GM19239 (cell line): ENCODE results near the gene RRBP1.

Experiments used
- DNase-seq: peaks from one replicate; pipeline ENCODE4 v3.0.0; 2011; ENCODE audit warnings: low spot score; ENCODE audit not compliant: insufficient read length
- FAIRE-seq: peaks from 2 replicates; lab custom pipeline; 2011; peaks lifted over from hg19 to GRCh38; lab: Jason Lieb, UNC

RRBP1 gene

GRCh38 chr20:17627101-17627955 lies 54.7 kb downstream of the RRBP1 start:
- FAIRE-seq (no peak), DNase-seq (no peak)

GRCh38 chr20:17626217-17627007 lies 55.6 kb downstream of the RRBP1 start:
- DNase-seq, result no peak
- no peak for FAIRE-seq

GRCh38 chr20:17625246-17626051 lies 56.6 kb downstream of the RRBP1 start:
- DNase-seq, result no peak

DNA sequence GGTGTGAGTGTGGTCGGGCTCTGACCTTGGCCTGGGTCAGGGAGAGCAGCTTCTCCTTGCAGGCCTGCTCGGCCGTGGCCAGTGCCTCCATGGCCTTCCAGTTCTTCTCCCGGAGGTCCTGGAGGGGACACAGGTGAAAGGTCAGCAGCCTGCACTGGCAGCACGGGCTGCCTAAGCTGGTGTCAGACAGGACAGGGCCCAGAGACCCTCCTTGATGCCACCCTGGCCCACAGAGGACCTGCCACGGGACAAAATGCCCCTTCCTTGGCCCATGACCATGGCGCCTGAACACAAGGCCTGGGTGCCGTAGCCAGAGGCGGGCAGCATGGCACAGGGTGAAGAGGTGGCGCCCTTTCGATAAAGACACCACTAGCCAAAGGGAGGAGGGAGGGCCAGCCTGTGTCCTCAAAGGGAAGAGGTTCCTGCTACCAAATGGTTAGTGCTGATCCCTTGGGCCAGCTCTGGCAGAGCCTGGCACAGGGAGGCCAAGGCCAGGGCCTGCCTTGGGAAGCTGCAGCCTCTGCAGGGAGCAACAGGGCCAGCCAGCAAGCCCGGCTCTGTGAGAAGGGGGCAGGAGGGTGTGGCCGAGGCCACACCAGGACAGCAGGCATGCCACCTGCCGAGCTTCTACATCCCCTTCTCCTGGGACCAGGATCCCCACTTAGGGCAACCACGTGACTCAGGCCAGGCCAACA lies 57.3 kb downstream of the RRBP1 start:
- no peak for FAIRE-seq
- DNase-seq, result no peak

More at GRCh38 chr20:17625246-17626051, 56.6 kb downstream of the RRBP1 start:
- no peak for FAIRE-seq

DNA sequence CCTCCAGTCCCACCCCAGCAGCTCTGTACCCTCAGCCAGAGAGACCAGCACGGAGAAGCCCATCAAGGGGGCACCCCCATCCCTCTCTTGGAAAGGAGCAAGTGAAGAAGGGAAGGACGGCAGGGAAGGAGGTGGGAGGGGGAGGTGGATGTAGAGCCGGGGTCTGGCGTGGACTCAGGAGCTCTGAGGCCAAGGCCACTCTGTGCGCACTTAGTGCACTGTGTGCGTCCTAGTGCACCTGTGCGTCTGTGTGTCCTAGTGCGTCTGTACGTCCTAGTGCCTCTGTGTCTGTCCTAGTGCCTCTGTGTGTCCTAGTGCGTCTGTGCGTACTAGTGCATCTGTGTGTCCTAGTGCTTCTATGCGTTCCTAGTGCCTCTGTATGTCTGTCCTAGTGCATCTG lies 58.0 kb downstream of the RRBP1 start:
- DNase-seq, result no peak
- no peak for FAIRE-seq

GRCh38 chr20:17622851-17623508 lies 59.1 kb downstream of the RRBP1 start:
- FAIRE-seq, result no peak
- DNase-seq, result no peak

- no peak for DNase-seq
- no peak for FAIRE-seq
These were observed 59.8 kb downstream of the RRBP1 start for GRCh38 chr20:17622086-17622850.

DNA sequence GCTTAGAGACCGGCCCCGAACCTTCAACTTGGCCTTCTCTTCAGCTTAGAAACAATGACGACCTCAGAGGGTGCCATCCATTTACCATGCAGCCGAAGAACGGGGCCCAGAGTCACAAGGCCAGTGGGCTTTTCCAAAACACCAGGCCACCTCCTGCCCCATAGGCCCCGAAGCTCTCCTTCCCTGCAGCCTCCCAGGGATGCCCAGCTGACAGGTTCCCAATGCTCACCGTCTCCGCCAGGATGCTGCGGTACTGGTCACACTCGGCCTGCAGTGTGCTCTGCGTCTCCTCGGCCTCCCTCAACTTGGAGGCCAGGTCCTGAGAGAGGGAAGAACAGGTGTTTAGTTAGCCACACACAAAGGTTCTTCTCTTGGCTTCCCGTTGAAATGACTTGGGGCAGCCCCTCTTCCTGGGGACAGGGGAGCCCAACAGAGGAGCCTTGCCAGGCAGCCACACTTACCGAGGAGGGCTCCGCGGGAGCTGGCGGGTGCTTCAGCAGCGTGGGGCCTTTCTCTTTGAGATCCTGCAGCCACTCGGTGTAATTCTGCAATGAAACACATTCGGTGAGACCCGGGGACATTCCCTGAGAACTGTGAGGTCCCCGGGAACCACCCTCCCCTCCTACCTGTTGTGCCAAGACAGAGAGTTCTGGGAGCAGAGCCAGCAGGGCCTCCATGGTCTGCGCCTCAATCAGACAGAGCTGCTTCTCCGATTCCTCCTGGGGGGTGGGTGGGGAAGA lies 60.6 kb downstream of the RRBP1 start:
- DNase-seq (no peak), FAIRE-seq (no peak)

- DNase-seq (no peak), FAIRE-seq (no peak)
These were observed 61.4 kb downstream of the RRBP1 start for GRCh38 chr20:17620371-17621228.

GRCh38 chr20:17619351-17620093 lies 62.5 kb downstream of the RRBP1 start:
- FAIRE-seq (no peak), DNase-seq (no peak)

DNA sequence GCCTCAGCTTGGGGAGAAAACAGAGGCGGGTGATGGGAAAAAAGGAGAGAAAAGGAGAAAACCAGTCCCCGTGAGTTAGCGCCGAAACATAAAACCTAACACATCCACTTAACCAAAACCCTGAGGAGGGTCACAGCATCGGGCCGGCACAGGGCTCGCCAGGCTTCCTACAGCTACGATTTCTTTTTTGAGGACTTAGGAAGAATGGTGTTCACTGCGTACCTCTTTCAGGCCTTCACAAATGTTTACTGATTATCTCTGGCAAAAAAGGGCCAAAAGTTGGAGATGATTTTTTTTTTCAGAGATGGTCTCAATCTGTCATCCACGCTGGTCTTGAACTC lies 63.4 kb downstream of the RRBP1 start:
- no peak for FAIRE-seq
- DNase-seq, result no peak

DNA sequence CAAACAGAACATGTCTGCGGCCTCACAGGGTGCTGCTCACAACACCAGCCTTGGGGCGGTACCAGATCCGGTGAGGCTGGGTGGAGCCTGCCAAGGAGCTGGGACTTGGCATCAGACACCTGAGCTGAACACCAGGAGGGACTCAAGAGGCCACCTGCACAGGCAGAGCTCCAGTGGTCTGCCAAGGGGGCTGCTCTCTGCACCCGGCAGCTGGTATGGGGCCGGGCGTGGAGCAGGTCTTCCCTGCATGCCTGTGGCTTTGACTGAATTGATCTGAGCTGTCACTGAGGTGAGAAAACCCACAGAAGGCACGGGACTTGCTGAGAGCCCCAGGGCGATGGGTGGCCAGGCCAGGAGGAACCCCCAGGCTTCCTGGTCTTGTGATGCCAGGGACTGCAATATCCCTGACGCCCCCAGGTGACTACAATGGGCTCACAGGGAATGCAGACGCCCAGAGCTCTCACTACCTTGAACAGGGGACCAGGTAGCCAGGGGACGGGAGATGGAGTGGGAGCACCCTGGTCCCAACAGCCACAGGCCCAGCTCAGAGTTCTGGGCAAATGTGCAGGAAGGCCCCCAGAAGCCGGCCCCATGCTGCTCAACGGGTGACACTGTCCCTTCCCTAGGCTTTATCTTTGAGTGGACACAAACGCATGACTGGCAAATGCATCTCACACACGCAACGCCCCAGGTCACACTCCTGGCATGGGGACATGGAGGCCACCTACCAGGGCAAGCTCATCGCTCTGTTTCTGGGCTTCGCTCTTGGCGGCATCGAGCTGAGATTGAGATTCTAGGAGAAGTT lies 64.0 kb downstream of the RRBP1 start:
- FAIRE-seq (no peak), DNase-seq (no peak)

DNA sequence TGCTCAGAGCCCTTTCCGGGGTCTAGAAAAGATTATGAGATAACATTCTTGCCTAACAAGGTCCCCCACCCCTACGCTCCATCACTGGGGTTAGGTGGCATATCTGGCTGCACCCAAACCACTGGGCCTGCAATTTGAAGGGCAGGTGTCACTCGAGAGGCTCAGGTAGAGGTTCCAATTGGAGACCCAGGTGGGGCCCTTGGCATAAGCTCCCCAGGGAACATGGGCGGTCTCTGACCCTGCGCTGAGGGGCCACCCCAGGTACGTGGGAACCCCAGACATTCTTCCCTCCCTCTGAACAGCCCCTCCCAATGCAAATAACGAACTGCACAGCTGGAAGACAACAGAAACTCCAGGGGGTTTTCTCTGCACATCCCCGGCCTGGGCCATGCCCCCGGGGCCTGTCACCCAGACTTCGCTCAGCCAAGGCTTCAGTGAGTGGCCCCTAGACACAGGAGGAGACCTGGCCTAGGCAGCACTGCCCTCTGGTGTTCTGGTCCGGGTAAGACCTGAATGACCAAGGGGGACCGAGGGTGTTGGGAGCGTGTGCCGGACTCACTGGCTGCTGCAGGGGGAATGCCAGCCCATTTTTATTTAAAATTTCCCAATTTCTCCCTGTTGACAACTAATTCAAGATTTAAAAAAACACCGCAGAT lies 64.7 kb downstream of the RRBP1 start:
- peak; percentile 40 for FAIRE-seq
- peak; percentile 47 for DNase-seq

GRCh38 chr20:17616480-17617211 lies 65.4 kb downstream of the RRBP1 start:
- FAIRE-seq (no peak), DNase-seq (no peak)
